ENCODE measurements around the gene ADAM12.
A peak's percentile ranks its signal among the peaks of the same experiment; 100 is the strongest.

ADAM12 gene

GRCh38 chr10:126043389-126043788, 344.9 kb downstream of the ADAM12 start:
- DNase-seq = no peak

- DNase-seq = peak in 2 of 5 experiments; percentile 22 to 54
Measured at GRCh38 chr10:126042906-126043305, 345.4 kb downstream of the ADAM12 start.

GRCh38 chr10:126042354-126042753, 345.9 kb downstream of the ADAM12 start:
- peak in 1 of 5 experiments; percentile 31 for DNase-seq

GRCh38 chr10:126041804-126042231, 346.5 kb downstream of the ADAM12 start:
- DNase-seq = peak; percentile 32 to 95 (median 75)

- DNase-seq = no peak
Measured at GRCh38 chr10:126041117-126041516, 347.2 kb downstream of the ADAM12 start.

GRCh38 chr10:126037946-126038345, 350.3 kb downstream of the ADAM12 start:
- no peak for DNase-seq

GRCh38 chr10:126036515-126036914, 351.8 kb downstream of the ADAM12 start:
- DNase-seq = no peak

GRCh38 chr10:126034586-126034985, 353.7 kb downstream of the ADAM12 start:
- no peak for DNase-seq

- no peak for DNase-seq
Measured at GRCh38 chr10:126029999-126030398, 358.3 kb downstream of the ADAM12 start.

- DNase-seq = no peak
Measured at GRCh38 chr10:126027692-126028091, 360.6 kb downstream of the ADAM12 start.

GRCh38 chr10:126022841-126023240, 365.4 kb downstream of the ADAM12 start:
- no peak for DNase-seq

GRCh38 chr10:126021833-126022500, 366.3 kb downstream of the ADAM12 start:
- DNase-seq = no peak

- no peak for DNase-seq
Measured at GRCh38 chr10:126017961-126018560, 370.2 kb downstream of the ADAM12 start.

GRCh38 chr10:126016882-126017281, 371.4 kb downstream of the ADAM12 start:
- DNase-seq = no peak

GRCh38 chr10:126016156-126016805, 372.0 kb downstream of the ADAM12 start:
- no peak for DNase-seq

GRCh38 chr10:126015413-126015812, 372.9 kb downstream of the ADAM12 start:
- DNase-seq = no peak

GRCh38 chr10:126014309-126014708, 374.0 kb downstream of the ADAM12 start:
- DNase-seq = no peak

- DNase-seq = peak in 1 of 5 experiments; percentile 85
Measured at GRCh38 chr10:126013489-126014281, 374.6 kb downstream of the ADAM12 start.

- DNase-seq = no peak
Measured at GRCh38 chr10:126012485-126012884, 375.8 kb downstream of the ADAM12 start.

GRCh38 chr10:126011995-126012394, 376.3 kb downstream of the ADAM12 start:
- peak in 3 of 5 experiments; percentile 24 to 87 (median 59) for DNase-seq

- no peak for DNase-seq
Measured at GRCh38 chr10:126009650-126010049, 378.6 kb downstream of the ADAM12 start.

- DNase-seq = no peak
Measured at GRCh38 chr10:126006906-126007305, 381.4 kb downstream of the ADAM12 start.

GRCh38 chr10:126006264-126006663, 382.0 kb downstream of the ADAM12 start:
- DNase-seq = no peak
